GOT3 (cell line): Measurements from ENCODE around the gene ITPR1.

ENCODE experiments used
- DNase-seq: peaks from one replicate; lab custom pipeline; 2025; ENCODE audit warnings: mixed read lengths; lab: John Stamatoyannopoulos, UW

ITPR1 gene

DNA sequence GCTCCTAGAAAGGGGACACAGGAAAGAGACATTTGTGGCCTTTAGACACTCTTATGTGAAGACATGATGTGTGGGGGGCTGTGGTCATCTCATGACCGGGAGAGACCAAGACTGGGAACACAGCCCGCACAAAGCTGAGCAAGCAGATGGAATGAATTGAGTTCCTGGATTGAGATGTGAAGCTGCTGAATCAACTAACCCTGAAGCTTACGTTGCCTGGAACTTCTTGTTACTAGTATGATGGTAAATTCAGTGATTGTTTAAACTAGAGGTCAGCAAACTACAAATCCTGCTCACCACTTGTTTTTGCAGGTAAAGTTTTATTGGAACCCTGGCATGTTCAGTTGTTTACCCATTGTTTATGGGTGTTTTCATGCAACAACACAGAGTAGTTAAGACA is 402.7 kb downstream of the ITPR1 start:
- DNase-seq, result no peak
